22Rv1 (cell line): ENCODE data around the gene CLSTN2.

Experiments
- ZFX ChIP-seq: fragments of 450-650 bp; IDR thresholded peaks from 2 replicates; pipeline ENCODE4 v1.6.1; 2017; ENCODE audit warnings: antibody characterized with exemption, borderline replicate concordance
- TF ChIP-seq, protein P1 (sequence below): fragments of 450-650 bp; IDR thresholded peaks from 2 replicates; pipeline ENCODE4 v1.5.1; 2017; ENCODE audit warnings: mild to moderate bottlenecking

- TF ChIP-seq, protein P1, sequence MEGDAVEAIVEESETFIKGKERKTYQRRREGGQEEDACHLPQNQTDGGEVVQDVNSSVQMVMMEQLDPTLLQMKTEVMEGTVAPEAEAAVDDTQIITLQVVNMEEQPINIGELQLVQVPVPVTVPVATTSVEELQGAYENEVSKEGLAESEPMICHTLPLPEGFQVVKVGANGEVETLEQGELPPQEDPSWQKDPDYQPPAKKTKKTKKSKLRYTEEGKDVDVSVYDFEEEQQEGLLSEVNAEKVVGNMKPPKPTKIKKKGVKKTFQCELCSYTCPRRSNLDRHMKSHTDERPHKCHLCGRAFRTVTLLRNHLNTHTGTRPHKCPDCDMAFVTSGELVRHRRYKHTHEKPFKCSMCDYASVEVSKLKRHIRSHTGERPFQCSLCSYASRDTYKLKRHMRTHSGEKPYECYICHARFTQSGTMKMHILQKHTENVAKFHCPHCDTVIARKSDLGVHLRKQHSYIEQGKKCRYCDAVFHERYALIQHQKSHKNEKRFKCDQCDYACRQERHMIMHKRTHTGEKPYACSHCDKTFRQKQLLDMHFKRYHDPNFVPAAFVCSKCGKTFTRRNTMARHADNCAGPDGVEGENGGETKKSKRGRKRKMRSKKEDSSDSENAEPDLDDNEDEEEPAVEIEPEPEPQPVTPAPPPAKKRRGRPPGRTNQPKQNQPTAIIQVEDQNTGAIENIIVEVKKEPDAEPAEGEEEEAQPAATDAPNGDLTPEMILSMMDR, result no peak
- no peak for TF ChIP-seq ZFX
Measured at GRCh38 chr3:140441006-140441405, 506.0 kb downstream of the CLSTN2 start.
